ENCODE data around the gene MAPK7. TPM values are rescaled to one million over a fixed set of nuclear protein-coding genes. Genes with fewer than 3 reads are reported as not detected.

MAPK7 gene
- total RNA-seq (ENCODE audit: low replicate concordance), result 32.1 and 44.3 TPM in 2 replicates
- long read RNA-seq, full-length matches to known transcripts, result 1 of 1 reads
- long read RNA-seq, partial matches to known transcripts, result 0 of 1 reads
- long read RNA-seq, other reads (novel, unspliced or antisense), result 0 of 1 reads

DNA sequence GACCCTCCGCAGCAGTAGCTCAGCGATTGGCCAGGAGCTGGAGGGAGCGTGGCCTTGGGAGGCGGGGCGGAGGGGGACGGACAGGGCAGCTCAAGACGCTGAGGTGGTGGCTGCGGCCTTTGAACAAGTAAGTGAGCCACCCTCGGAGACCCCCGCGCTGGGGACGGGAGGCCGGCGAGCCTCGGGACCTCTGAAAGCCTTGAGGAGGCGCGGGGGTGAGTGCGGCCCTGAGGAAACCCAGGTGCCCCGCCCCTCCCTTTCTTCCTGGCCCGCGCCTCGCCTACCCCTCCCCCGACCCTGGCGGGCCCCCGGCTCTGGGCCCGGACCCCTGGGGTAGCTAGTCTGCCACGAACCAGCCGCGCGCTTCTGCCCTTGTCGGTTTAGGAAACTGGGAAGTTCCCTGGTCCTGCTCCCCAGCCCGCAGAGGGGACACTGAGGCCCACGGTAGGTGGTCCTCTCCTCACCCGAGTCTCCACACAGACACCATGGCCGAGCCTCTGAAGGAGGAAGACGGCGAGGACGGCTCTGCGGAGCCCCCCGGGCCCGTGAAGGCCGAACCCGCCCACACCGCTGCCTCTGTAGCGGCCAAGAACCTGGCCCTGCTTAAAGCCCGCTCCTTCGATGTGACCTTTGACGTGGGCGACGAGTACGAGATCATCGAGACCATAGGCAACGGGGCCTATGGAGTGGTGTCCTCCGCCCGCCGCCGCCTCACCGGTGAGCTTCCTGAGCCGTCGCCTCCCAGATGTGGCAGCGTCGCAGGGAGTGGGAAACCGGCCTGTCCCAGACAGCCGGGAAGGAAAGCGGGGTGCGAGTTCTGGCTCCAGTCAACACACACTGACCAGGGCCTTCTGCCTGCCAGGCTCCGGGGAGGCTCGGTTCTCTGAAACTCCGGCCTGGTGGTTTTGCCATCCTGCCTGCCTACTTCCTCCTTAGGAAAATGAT, at the start of gene MAPK7:
TSS of gene MAPK7 (plus strand) at position 83 of the 945 bp plus-strand sequence. CDS start at position 486, 403 bp downstream.
- Mint-ChIP-seq H3K27me3 (no peaks in the 10 kb centered on the region), H3K4me1 (ENCODE audit: unreplicated experiment) (peaks cover 36% of the 10 kb centered on the region), H3K9me3 (no peaks in the 10 kb centered on the region), H3K27ac (peak within 1 kb of the TSS; percentile 99), H3K36me3 (peaks cover 8% of the 10 kb centered on the region), H3K4me3 (peak within 1 kb of the TSS; percentile 98)
- no peak for DNase-seq (ENCODE audit: extremely low spot score, unreplicated experiment)
- TF ChIP-seq, protein P1, sequence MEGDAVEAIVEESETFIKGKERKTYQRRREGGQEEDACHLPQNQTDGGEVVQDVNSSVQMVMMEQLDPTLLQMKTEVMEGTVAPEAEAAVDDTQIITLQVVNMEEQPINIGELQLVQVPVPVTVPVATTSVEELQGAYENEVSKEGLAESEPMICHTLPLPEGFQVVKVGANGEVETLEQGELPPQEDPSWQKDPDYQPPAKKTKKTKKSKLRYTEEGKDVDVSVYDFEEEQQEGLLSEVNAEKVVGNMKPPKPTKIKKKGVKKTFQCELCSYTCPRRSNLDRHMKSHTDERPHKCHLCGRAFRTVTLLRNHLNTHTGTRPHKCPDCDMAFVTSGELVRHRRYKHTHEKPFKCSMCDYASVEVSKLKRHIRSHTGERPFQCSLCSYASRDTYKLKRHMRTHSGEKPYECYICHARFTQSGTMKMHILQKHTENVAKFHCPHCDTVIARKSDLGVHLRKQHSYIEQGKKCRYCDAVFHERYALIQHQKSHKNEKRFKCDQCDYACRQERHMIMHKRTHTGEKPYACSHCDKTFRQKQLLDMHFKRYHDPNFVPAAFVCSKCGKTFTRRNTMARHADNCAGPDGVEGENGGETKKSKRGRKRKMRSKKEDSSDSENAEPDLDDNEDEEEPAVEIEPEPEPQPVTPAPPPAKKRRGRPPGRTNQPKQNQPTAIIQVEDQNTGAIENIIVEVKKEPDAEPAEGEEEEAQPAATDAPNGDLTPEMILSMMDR (conservative IDR thresholded peaks at IDR 0.05), result no peak

DNA sequence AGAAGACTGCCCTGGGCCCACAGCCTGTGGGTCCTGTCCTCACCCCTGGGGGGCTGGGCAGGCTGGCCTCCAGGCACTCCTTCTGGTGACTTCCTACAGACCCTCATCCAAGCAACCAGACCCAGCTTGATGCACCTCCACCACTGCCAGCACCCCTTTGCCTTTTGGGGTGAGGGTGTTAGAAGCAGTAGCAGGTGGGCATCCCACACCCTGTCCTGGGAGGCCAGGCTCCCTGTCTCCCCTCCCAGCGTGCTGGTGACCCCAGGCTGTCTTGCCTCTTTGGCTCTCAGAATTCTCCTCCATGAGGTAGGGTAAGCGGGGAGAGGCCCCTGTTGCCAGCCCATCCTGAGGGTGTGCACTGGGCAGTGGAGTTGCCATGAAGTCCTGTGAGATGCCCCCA, 49.2 kb upstream of the MAPK7 start:
- TF ChIP-seq, protein P1 (conservative IDR thresholded peaks at IDR 0.05), result no peak
- Mint-ChIP-seq H3K9me3 (peaks cover 6% of the 10 kb centered on the region), H3K27ac (no peak overlapping the region)

DNA sequence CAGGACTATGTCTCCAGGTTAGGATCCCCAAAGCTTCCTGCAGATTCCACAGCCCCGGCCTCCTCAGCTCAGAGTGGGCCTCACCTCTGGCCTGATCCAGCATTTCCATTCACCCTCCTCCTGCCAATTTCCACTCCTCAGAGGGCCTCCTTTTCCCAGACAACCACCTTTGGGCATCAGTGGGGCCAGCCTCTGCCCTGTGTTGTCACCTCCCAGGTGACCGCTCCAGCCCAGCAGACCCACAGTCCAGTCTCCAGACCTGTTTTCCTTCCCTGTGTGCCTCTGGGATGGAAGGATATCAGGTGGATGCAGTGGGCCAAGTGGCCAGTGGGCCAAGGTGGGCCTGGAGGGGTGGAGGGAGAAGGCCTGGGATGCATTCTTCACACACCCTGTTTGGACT, 48.5 kb upstream of the MAPK7 start:
- TF ChIP-seq, protein P1 (conservative IDR thresholded peaks at IDR 0.05), result no peak
- H3K27me3 Mint-ChIP-seq, result no peaks in the 10 kb centered on the region
- H3K36me3 Mint-ChIP-seq, result peaks cover 25% of the 10 kb centered on the region
- no peak overlapping the region for H3K27ac Mint-ChIP-seq
- H3K4me3 Mint-ChIP-seq, result no peak overlapping the region
- peaks cover 10% of the 10 kb centered on the region for H3K4me1 Mint-ChIP-seq (ENCODE audit: unreplicated experiment)
- no peak for DNase-seq (ENCODE audit: extremely low spot score, unreplicated experiment)
- peaks cover 6% of the 10 kb centered on the region for H3K9me3 Mint-ChIP-seq

More for the DNA sequence above, 49.2 kb upstream of the MAPK7 start:
- Mint-ChIP-seq H3K27me3 (no peaks in the 10 kb centered on the region), H3K4me1 (ENCODE audit: unreplicated experiment) (peaks cover 10% of the 10 kb centered on the region), H3K36me3 (peaks cover 29% of the 10 kb centered on the region), H3K4me3 (no peak overlapping the region)
- DNase-seq (ENCODE audit: extremely low spot score, unreplicated experiment), result no peak

DNA sequence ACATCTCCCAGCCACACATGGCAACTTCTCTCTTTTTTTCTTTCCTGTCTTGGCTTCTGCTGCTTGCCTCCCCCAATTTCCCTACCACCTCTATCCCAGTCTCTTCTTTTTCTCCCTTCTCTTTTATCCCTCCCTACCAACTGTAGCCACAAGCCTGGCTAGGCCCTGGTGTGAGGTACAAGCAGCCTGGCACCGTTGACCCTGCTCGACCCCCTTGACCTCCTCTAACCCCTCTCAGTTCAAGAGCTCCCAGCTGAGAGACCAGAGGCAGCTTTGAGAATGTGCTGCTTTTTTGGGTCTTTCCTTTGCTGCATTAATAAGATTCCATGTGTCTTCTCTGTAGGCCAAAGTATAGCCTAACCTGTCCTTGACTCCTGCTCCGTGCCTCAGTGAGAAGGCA, 48.0 kb upstream of the MAPK7 start:
- H3K36me3 Mint-ChIP-seq, result peaks cover 20% of the 10 kb centered on the region
- TF ChIP-seq, protein P1 (conservative IDR thresholded peaks at IDR 0.05), result no peak
- H3K9me3 Mint-ChIP-seq, result peaks cover 2% of the 10 kb centered on the region
- DNase-seq (ENCODE audit: extremely low spot score, unreplicated experiment), result no peak
- no peak overlapping the region for H3K4me3 Mint-ChIP-seq
- no peak overlapping the region for H3K27ac Mint-ChIP-seq
- no peaks in the 10 kb centered on the region for H3K27me3 Mint-ChIP-seq
- H3K4me1 Mint-ChIP-seq (ENCODE audit: unreplicated experiment), result peaks cover 10% of the 10 kb centered on the region

DNA sequence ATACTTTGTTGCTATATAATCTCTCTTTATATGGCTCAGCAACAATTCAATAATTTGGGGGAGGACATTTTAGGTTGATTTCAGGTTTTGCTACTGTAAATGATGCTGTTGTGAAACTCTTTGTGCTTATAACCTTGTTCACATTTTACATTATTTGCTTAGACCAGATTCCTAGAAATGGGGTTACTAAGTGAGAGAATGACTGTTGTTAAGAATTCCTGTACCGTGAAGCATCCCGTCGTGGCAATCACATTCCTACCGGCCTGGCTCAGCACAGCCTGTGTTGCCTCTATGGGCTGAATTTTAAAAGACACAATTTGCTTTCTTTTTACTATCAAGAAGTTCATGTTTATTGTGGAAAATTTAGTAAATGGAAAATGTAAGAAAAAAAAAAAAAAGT, 47.2 kb upstream of the MAPK7 start:
- Mint-ChIP-seq H3K4me1 (ENCODE audit: unreplicated experiment) (peaks cover 10% of the 10 kb centered on the region), H3K9me3 (no peaks in the 10 kb centered on the region), H3K27me3 (no peaks in the 10 kb centered on the region), H3K27ac (peak overlapping the region; percentile 40), H3K4me3 (no peak overlapping the region), H3K36me3 (peaks cover 21% of the 10 kb centered on the region)
- TF ChIP-seq, protein P1 (conservative IDR thresholded peaks at IDR 0.05), result no peak
- DNase-seq (ENCODE audit: extremely low spot score, unreplicated experiment), result no peak

Data from type B pancreatic cell (in vitro differentiated cells).